NT2/D1 (cell line): ENCODE data around the gene ENKD1.

Experiments used
- SUZ12 ChIP-seq: IDR thresholded peaks from 2 replicates; pipeline ENCODE4 v1.6.1; 2011; ENCODE audit not compliant: insufficient read length, insufficient read depth; ENCODE audit errors: extremely low read depth
- YY1 ChIP-seq: IDR thresholded peaks from 2 replicates; pipeline ENCODE4 v1.6.1; 2011; ENCODE audit not compliant: insufficient read length, insufficient read depth

DNA sequence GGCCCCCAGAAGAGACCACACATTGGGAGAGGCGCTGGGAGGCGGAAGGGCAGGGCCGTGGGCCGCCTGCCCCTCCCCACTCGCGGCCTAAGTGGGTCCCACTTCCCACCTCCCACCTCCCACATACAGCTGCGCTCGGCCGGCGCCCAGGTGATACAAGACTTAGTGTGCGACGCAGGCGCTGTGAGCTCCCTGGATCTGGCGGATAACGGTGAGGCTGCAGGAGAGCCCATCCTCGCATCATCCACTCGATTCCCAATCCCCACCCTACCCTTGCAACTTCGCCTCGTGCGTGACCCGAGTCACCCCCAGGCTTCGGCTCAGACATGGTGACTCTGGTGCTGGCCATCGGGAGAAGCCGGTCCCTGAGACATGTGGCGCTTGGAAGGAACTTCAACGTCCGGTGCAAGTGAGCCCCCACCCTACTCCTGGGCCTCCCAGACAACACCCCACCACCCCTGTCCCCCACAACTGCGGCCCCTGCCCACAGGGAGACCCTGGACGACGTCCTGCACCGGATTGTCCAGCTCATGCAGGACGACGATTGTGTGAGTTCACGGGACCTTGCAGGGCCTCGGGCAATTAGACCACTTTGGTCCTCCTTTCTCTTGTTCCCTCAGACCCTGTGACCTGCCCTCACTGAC is 17.7 kb downstream of the ENKD1 start:
- TF ChIP-seq YY1 = no peak
- TF ChIP-seq SUZ12 = no peak
